Measurements from ENCODE around the gene MED20.

MED20 gene

DNA sequence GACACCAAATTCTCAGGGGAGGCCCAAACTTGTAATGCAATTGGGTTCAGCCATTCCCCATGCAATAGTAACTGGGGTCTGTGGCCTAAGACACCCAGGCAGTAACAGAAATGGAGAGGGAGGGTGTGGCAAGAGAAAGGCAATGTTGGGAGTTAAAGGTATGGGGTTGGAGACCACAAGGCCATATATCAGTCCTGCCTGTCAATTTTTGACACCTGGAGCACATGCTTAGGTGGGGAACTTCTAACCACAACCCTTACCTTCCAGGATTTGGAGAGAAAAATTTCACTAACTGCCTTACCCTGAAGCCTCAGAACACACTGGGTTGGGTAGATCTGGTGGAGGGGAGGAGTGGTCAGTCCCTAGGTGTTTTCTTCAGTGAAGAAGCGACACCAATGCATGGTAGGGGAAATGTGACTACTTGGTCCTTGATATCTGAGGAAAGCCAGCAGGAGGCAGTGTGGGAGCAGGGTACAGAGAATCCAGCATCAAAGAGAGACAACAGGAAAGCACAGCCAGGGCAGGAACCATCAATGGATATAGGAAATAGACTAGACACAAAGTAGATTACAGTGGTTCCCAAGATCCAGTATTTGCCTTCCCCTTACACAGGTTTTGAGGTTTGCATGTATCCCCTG is 18.9 kb downstream of the MED20 start:
- no peak for DNase-seq (ENCODE audit: low read depth)

- no peak for DNase-seq (ENCODE audit: low read depth)
Measured at GRCh38 chr6:41900861-41901260, 20.1 kb downstream of the MED20 start.

- DNase-seq (ENCODE audit: low read depth), result no peak
Measured at GRCh38 chr6:41896281-41896680, 24.7 kb downstream of the MED20 start.

GRCh38 chr6:41895300-41896233 is 25.4 kb downstream of the MED20 start, which contains the start of gene USP49:
Gene USP49 (minus strand): TSS chr6:41895375. CDS start chr6:41806983, 88,392 bp downstream.
- peak; percentile 76 for DNase-seq (ENCODE audit: low read depth)

- no peak for DNase-seq (ENCODE audit: low read depth)
Measured at GRCh38 chr6:41894366-41895299, 26.3 kb downstream of the MED20 start.

- DNase-seq (ENCODE audit: low read depth), result no peak
Measured at GRCh38 chr6:41892921-41893564, 27.9 kb downstream of the MED20 start.

DNA sequence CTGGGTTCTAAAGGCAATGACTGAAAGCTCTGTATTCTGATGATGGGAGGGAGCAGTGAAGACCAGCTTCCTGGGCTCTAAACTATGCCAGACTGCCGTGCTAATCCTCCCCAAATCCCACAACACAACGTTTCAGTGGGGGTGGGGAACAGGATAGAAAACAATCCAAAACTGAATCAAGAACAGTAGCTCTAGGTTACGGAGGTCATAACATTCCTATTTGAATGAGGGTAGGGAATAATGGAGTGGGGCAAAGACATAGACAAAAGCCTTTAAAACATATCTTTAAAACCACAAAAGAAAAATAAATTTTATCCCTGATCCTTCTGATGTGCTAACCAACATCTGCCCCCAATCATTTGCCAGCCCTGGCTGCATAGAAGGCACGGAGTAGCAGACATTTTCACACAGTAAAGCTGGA is 33.6 kb downstream of the MED20 start:
- DNase-seq (ENCODE audit: low read depth), result no peak

DNA sequence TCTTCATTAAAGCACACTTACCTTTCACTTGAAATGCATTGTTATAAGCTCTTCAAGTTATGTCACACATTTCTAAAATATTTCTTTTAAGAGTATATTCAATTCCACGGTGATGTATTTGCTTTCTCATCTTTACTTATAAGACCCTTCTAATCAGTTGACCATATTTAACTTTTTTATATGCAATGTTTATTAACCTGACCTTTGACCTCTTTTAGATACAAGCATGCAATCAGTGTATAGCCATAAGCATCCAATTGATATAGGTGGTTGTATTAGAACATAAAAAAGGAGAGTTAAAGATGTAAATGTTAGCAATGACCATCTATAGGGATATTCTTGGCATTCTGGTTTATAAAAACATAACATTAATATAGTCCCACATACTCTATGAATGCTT is 35.0 kb downstream of the MED20 start:
- no peak for DNase-seq (ENCODE audit: low read depth)

- DNase-seq (ENCODE audit: low read depth), result no peak
Measured at GRCh38 chr6:41884957-41885356, 36.0 kb downstream of the MED20 start.

GRCh38 chr6:41881506-41881905 is 39.4 kb downstream of the MED20 start:
- no peak for DNase-seq (ENCODE audit: low read depth)

DNA sequence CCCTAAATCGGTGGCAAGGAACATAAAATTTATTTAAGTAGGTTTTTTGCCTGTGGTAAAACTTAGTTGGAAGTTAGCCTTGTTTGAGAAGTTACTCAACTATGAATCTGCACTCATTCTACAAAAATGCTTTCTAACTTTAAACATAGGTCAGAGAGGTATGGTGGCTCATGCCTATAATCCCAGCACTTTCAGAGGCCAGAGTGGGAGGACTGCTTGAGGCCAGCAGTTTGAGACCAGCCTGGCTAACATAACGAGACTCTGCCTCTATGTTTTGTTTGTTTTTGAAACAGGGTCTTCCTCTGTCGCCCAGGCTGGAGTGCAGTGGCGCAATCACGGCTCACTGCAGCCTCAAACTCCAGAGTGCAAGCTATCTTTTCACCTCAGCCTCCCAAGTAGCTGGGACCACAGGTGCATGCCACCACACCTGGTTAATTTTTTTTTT is 42.0 kb downstream of the MED20 start:
- no peak for DNase-seq (ENCODE audit: low read depth)

- DNase-seq (ENCODE audit: low read depth), result no peak
Measured at GRCh38 chr6:41878246-41878645, 42.7 kb downstream of the MED20 start.

DNA sequence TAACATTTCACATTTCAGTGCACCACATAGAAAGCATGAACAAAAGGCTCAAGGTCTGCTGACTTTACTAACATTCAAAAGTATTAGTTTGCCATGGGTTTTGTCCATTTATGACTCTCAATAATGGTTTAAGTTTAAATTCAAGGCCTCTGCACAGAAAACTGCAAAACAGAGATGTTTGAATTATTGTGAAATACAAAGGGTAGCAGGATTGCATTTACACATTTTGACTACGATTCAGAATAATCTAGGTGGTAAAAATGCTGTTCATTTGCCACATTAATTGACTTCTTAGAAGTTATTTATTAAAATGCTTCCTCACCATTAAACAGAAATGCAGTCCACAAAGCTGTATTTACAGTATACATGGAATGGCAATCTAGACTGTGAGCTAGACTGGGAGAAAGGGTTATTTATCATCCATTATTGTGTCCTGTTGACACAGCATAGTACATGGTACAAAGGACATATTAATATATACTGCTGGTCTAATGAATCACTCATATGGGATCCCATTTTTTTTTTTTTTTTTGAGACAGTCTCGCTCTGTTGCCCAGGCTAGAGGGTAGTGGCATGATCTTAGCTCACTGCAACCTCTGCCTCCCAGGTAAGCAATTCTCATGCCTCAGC is 43.8 kb downstream of the MED20 start:
- DNase-seq (ENCODE audit: low read depth), result no peak

- no peak for DNase-seq (ENCODE audit: low read depth)
Measured at GRCh38 chr6:41874741-41875140, 46.2 kb downstream of the MED20 start.

DNA sequence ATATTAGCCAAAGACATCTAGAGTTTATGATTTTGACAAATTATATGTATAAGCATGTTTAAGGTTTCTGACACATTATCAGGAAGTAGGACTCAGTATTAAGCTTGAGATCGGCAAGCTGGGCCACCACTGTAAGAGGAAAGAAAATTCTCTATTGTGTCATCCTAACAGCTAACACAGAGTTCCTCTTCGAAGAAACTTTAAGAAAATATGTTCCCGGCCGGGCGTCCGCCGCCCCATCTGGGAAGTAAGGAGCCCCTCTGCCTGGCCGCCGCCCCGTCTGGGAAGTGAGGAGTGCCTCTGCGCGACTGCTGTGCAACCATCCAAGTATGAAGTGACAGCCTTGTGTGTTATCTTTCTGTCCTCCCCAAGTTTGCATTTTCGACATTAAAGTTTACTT is 48.8 kb downstream of the MED20 start:
- no peak for DNase-seq (ENCODE audit: low read depth)

- DNase-seq (ENCODE audit: low read depth), result no peak
Measured at GRCh38 chr6:41871691-41872090, 49.2 kb downstream of the MED20 start.

GRCh38 chr6:41859356-41859755 is 61.6 kb downstream of the MED20 start:
- no peak for DNase-seq (ENCODE audit: low read depth)

DNA sequence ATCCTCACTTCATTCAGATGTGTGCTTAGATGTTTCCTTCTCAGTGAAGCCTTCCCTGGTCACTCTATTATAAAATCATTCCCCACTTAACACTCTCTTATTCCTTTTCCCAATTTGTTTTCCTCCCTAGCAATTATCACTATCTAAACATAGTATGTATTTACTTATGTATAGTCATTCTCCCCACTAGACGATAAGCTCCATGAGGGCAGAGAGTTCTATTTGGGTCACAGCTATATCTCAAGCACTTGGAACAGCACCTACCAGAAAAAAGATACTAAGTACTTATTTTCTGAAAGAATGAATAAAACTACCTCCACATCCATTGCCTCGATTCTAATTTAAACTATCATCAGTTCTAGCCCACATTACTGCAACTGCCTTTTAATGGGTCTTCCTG is 62.2 kb downstream of the MED20 start:
- no peak for DNase-seq (ENCODE audit: low read depth)
